ENCODE data around the gene HCN3.

HCN3 gene

DNA sequence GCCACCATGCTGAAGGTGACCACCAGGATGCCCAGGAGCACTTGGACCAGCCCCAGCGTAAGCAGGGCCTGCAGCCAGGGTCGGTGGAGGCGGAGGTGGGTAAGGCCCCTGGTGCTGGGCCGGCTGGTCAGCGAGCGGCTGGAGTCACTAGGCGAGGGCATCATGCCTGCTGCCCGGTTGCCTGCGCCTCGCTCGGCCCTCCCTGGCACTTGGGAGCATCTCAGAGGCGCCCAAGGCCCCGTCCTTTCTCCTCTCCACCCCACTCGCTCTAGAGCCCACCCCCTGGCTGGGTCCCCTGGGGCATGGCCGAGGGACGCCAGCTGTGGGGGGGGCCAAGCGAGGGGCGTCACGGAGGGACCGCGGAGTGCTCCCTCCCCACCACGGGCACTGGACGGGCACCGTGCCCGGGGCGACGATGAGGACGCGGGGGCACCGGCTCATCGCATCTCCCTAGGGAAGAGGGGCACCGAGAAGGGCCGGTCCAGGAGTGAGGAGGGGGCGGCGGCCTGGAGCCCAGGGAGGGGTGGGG, 22.5 kb upstream of the HCN3 start:
- DNase-seq = no peak

DNA sequence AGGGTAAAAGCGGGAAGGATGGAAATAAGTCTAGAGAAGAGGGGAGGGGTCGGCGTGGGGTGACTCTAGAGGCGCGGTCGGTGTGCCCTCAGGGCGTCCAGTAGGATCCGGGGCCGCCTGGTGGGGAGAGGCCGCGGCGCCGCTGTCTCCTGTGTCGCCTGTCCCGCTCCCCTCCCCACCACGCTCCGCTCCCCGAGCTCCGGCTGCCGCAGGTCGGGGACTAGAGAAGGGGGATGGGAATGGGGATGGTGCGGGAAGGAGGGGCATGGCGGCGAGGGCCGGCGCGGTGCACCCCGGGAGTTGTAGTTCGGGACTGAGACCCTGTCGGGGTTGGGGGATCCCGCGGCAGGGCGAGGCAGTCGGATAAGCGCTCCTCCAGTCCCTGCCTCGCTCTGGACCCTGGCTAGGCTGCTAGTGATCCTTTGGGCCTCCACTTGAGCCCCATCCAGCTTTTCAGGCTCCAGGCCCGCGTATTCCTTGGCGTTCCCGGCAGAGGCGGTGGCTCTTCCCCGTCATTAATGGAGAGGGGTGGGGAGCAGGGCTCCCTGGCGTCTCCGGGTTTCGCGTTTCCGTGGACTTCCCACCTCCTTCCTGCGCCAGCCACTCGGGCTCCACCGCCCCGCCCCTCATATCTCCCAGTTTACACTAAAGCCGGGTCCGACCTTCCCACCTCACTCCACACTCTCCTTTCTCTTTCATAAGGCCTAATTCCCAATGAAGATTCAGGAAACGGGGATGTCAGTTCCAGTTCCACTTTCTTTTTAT, 21.8 kb upstream of the HCN3 start, which contains the start of gene ENTREP3:
Gene ENTREP3, minus strand, starts transcription at position 241 of the 765 bp plus-strand sequence. CDS start 606 bp downstream, outside the sequence.
- peak; percentile 55 for DNase-seq

DNA sequence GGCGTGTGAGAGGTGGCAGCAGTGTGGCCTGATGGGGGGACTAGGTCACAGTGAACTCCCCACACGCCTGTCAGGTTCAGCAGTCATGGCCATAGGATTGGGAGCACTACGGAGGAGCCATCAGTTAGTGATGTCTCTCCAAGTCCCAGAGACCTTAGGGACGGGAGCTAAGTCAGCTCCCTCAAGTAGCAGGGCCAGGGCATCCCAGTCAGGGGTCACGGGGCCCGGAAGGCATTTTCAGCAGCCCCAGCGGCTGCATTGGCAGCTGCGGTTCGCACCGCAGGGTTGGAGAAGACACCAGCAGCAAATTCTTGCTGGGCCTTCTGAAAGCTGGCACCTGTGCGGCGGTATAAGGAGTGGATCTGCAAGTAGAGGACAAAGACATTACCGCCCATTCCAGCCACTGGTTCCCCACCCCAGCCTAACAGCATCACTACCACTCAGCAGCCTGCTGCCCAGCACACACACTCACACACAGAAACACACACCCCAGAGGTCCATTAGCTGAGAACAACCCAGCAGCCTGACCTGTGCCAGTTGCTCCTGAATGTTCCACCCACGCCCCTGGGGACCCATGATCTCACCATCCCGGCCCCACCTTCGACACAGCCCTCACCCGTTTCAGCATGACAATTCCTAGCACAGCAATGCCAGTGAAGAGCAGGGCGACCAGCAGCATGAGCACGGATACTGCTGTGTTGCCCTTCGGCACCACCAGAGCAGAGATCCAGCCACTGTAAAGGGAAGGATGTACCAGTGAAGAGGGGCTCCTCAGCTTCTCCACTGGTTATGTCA, 21.0 kb upstream of the HCN3 start:
- no peak for DNase-seq

DNA sequence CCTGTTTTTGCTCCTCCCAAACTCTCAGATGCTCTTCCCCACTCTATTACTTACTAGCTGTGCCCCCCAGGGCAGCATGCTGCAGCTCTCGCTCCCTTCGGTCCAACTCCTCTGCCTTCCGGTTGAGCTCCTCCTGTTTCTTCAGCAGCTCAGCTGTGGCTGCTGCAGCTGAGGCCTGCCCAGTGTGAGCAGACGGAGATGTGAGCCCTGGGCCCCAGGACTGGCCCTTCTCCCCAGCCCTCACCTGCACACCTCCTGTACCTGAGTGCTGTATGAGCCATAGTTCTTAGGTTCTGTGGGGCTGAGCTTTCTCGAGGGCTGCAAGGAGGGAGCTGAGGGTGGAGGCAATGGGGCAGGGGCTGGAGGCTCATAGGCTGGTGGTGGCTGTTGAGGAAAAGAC, 17.0 kb upstream of the HCN3 start:
- DNase-seq = no peak

DNA sequence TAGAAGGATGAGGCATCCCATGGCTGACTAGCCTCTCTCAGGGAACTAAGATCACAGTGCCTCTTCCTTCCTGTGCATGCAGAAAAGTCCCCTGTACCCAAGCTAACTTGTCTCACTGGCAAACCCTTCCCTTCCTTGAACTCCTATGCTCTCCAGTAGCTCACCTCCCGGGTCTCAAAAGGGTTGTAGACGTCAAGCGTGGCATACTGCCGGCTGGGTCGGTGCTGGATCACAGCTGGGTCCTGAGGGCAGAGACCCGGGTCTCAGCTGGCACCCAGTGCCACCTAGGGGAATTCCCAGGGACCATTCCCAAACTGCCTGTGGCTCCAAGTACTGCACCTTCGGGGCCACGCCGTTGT, 15.8 kb upstream of the HCN3 start:
- DNase-seq = no peak

DNA sequence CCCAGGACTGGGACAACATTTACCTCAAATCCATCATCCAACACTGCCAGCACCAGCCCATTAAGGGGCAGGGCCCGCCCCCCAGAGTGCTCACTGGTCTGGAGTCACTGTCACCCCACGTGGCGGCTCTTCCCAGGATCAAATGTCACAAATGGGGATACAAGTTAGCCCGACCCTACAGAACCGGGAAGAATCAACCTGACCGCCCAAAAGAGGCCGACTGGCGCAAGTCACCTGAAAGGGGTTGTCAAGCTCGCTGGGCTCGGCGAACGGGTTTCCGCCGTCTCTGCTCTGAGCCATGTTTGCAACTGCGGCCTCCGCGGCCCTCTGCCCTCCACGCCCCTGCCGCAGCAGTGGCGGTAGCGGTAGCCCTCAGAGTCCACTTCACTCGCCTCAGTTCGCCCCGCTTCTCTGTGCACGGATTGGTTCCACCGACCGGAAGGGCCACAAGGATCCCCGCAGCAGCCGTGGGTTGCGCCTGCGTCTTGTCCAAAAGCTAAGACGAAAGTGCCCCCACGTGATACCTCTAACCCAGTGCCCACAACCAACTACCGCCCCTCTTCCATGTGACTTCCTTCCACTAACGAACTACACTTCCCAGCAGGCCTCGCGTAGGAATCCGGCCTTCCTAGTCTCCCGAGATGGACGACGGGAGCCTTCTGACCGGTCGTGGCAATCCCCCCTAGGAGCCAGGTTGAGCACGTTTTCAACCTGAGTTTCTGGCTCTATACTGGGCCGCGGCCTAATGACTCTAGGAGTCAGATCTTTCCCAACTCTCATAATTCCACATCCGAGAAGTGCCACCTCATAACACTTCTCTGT, 15.2 kb upstream of the HCN3 start, which contains the start of gene SCAMP3:
Gene SCAMP3, minus strand, starts transcription at position 509 of the 822 bp plus-strand sequence. Its CDS starts 209 bp downstream, at position 300.
- peak; percentile 96 for DNase-seq

DNA sequence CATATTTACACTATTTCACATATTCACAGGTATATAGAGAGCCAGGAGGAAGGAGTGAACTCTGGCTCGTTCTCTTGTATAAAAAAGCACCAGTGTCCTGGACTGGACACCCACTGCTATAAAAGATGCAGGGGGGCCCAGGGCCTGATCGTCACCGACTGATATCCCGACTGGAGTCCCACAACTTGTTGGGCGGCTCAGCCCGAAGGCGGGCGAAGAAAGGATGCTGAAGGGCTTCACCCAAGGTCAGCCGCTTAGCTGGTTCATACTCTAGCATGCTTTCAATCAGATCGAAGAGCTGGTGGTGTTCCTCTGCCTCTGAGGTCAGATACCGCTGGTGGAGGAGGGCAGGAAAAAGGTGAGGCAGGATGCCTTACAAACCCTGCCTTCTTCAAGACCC, 14.2 kb upstream of the HCN3 start:
- no peak for DNase-seq

DNA sequence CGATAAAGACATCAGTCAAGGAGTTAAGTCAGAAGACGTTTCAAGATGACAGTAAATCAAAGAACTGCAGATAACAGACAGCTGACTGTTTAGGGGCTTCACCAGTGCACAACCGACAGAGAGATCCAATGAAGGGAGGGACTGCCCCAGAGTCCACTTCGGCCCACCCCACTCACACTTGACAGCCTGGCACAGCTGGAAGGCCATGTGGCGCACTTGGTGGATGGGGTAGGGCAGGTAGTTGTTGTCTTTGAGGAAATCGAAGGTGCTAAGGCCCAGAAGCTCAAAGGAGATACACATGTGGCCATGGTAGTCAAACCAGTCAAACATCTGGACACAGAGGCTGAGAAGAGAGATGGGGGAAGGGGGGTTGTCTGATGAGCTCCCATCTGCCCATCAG, 10.7 kb upstream of the HCN3 start:
- no peak for DNase-seq

DNA sequence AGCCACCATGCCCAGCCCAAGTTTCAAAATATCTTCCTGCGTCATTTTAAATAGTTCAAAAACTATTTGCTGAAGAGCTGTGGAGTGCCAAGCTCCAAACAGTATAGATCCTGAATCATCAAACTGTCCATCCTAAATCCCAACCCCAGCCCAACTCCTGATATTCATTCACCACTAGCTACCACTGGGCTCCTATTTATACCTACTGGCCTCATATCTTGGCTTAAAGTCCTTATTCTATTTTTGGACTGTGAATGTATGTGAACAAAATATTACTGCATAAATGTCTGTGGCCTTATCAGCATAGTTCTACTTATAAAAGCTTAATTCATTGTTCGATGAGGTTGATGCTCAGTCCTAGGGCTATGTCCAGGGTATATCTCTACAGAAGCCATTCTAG, 9.9 kb upstream of the HCN3 start:
- DNase-seq = no peak

DNA sequence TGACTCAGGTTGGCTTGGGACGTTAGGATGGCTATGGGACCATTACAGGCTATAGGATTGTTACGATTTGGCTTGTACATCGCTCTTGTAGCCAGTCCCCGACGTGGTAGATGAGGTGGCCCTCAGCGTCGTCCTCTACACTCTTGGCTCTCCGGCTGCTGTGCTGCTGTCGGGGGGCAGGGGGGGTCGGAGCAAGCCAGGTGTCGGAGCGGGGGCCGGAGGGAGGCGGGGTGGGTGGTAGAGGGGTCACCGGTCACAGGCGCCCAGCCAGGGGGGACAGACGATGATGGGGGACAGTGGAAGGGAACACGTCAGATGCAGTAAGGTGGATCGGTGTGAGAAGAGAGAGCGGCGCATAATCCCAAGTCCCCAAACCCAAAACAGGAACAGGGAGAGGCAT, 8.6 kb upstream of the HCN3 start:
- DNase-seq = no peak

DNA sequence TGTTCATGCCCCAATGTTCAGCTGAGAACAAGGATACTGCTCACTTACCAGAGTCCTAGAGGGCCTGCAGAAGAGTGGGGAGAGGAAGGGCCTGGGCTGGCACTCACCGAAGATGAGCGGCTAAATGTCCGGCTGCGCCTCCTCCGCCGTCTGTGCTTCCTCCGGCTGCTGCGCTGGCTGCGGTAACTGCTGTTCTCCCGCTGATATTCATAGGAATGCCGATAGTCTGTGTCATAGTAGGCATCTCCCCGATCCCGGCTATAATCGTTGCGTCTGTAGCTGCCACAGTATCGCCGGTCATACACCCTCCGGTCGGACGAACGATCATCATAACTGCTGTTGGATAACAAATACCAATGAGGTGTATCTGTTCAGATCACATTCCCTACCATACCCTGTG, 7.9 kb upstream of the HCN3 start:
- DNase-seq = no peak

DNA sequence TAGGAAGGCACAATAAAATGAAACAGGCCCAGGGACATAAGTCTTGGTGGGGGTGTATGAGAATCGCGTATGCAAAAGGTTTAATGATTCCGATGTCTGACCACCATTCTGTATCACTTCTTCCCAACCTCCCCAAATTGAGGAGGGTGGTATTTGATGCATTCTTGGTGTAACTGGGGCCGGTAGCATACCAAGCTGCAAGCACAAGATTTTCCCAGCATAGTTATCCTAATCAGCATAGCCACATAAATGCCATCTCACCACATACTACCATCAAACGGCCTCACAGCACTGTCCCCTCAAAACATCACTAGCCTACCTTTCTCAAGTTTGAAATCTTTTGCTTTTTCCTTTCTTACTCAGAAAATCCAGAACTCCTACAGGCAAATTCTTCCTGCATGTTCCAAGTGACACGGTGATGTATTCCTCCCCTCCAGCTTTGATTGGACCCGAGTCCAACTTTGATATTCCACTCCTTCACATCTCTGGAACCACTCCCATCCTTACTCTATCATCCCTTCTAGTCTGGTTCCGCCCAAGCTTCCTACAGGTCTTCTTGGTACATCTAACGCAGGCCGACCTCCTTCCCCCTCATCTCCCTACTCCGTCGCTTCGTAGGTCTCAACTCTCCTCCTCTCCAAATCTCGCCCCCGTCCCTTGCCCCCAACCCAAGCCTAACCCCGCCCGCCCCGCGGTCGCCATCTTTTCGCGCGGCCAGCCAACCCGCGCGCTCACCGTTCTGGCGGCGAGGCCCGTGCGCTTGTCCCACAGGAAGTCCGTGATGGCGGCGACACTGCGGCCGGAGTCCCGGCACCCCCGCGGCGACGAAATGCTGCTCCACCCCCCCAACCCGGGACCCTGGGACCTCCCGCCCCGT, 4.6 kb upstream of the HCN3 start:
- no peak for DNase-seq

DNA sequence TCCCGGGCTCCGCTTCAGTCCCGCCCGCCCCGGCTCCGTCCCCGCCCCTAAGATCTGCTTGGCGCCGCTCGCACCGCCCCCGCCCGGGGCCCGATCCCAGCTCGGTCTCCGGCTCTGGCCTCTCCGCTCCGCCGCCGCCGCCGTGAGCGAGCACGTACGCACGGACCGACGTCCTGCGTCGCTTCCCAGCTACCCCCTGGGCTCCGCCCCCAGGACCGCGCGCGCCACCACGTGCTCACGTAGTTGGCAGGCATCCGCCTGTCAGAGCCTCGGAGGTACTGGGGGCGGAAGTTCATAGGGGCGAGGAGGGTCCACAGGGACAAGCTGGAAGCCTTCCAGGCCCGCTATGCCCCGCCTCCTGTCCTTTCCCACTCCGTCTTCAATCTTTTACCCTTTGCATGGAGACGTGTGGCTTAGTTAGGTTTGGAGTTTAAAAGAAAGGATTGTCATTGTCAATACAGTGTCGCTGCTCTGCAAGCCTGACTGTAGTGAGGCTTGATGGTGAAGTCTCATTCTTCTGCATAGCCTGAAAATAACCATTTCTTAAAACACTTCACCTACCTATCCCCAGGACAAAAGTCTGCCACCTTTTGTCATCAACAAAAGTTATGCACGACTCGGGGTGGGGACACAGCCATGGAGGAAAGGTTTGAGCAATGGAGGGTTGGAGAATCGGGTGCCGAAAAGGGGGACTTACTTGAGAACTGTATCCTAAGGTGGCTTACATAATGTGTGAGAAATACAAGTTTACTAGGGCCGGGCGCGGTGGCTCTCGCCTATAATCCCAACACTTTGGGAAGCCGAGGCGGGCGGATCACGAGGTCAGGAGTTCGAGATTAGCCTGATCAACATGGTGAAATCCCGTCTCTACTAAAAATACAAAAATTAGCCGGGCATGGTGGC, 3.7 kb upstream of the HCN3 start, which contains the start of gene CLK2:
Gene CLK2, minus strand, starts transcription at position 162 of the 903 bp plus-strand sequence. CDS start 2,527 bp downstream, outside the sequence.
- peak; percentile 96 for DNase-seq

DNA sequence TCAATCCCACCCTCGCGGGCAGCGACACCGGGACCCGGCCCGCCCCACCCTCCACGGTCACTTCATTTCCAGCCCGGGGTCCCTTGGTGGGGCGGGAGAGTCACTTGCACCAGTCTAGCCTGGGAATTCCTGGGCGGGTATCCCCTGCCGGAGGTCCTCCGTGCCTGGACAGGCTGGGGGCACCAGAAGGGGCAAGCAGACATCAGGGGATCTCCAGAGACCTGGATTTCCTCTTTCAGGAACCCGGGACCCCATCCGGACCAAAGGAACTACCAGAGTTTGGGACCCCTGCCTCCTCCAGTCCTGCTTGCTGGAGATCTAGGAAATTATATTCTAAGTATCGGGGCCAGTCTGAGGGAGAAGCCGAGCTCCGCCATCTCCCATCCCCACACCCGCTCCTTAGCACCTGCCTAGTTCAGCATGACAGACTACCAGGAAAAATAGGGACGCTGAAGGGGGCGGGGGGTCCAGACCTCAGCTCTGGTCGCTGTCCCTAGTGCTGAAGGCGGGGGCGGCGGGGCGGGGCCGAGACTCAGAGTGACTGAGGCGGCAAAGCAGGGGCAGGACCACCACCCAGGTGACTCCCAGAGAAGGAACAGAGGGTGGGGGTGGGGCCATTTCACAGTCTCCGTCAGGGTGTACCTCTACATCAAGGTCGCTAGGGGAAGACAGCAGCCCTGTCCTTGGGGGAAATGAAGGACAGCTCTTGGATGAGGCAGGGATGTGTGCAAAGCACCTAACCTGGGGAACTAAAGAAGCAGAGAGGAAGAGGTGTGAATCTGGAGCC, 832 bp downstream of the HCN3 start:
- DNase-seq = peak; percentile 33

DNA sequence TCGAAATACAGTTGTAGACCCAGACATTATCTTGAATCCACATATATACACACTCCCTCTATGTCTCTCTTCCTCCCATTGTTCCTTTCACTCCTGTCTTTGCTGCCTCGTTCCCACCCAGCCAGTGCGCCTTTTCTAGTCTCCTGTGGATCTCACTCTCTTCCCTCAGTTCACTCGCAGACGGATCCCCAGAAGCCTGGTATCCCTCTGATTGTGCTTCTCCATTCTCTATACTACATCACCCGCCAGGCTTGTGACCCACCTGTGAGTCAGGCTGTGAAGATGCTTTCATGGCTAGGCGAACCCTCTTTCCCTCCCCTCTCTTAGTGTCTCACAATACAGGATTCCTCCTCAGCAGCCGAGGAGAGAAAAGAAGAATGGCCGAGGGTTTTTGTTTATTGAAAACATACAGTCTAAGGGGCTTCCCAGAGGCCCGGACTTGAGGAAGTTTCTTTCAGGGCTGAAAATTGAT, 1.5 kb downstream of the HCN3 start:
- DNase-seq = no peak

DNA sequence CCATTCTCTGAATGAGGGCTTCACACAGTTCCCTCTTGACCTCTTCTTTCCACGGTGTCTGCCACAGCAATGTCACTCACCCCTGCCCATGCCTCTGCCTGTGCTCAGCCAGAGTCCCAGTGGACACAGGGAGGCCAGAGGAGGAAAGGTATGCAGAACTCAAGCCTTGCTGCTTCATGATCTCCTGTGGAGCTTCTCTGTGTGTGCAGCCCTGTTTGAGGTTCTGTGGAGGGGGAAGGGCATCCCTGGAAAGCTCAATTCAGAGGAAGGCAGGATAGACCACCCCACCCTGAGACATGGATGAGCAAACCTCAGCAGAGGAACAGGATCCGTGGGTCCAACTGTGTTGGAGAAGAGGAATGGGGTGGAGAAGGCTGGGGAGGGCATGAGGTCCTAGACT, 2.0 kb downstream of the HCN3 start:
- DNase-seq = no peak

DNA sequence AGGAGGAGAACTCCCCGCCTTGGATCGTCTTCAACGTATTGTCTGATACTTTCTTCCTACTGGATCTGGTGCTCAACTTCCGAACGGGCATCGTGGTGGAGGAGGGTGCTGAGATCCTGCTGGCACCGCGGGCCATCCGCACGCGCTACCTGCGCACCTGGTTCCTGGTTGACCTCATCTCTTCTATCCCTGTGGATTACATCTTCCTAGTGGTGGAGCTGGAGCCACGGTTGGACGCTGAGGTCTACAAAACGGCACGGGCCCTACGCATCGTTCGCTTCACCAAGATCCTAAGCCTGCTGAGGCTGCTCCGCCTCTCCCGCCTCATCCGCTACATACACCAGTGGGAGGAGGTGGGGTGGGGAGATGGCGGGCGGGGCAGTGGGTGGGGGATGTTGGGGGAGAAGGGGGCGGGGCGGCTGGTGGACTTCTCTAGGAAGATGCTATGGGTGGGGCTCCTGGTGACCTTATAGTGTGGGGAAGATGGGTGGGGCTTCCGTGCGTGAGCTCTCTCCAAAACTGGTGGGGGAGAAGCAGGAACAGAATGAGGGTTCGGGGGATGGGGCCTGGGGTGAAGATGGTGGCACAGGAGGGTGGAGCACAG, 5.3 kb downstream of the HCN3 start:
- no peak for DNase-seq

DNA sequence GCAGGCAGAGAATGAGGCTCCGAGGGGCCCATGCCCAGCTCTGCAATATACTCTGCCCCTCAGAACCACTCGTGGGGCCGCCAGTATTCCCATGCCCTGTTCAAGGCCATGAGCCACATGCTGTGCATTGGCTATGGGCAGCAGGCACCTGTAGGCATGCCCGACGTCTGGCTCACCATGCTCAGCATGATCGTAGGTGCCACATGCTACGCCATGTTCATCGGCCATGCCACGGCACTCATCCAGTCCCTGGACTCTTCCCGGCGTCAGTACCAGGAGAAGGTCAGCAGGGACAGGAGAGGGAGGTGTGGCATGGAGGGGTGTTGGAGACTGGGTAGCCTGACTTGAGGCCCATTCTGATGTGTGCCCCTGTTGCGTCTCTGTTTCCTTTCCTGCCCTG, 7.2 kb downstream of the HCN3 start:
- no peak for DNase-seq

DNA sequence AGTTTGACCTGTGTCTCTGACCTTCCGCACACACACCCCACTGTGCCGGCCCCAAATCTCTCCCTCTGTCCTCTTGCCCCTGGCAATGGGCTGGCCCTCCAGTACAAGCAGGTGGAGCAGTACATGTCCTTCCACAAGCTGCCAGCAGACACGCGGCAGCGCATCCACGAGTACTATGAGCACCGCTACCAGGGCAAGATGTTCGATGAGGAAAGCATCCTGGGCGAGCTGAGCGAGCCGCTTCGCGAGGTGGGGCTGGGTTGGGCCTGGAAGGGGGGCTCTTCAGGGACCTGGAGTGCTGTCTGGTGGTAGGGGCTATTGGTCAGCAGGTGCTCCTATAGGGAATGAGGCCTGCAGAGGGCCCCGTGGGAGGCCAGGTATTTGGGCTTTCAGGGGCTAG, 7.8 kb downstream of the HCN3 start:
- DNase-seq = no peak
